HepG2 (cell line): ENCODE results near the gene ARMH1. TPM values are rescaled to one million over a fixed set of nuclear protein-coding genes. Genes with fewer than 3 reads are reported as not detected.

Source experiments
- GMEB1 ChIP-seq: sonication (generic); formaldehyde crosslinking; IDR thresholded peaks from 2 replicates; pipeline ENCODE4 v1.5.1; 2020; ENCODE audit warnings: missing genetic modification reagents, mild to moderate bottlenecking, borderline replicate concordance
- GTF3A ChIP-seq: sonication (generic); formaldehyde crosslinking; conservative IDR thresholded peaks from 2 replicates; pipeline ENCODE4 v1.4.0; 2020; ENCODE audit warnings: mild to moderate bottlenecking, missing genetic modification reagents
- HCFC1 ChIP-seq: fragments of 150-350 bp; IDR thresholded peaks from 2 replicates; pipeline ENCODE4 v1.6.1; 2014; ENCODE audit warnings: low read depth, low read length
- KDM2A ChIP-seq: sonication (generic); formaldehyde crosslinking; IDR thresholded peaks from 2 replicates; pipeline ENCODE4 v1.4.0; 2020; ENCODE audit warnings: low read depth, missing genetic modification reagents, borderline replicate concordance
- KIAA2018 ChIP-seq: sonication (generic); formaldehyde crosslinking; IDR thresholded peaks from 2 replicates; pipeline ENCODE4 v1.5.0; 2020; ENCODE audit warnings: mild to moderate bottlenecking, missing genetic modification reagents, borderline replicate concordance
- KLF12 ChIP-seq: sonication (generic); formaldehyde crosslinking; IDR thresholded peaks from 2 replicates; pipeline ENCODE4 v1.4.0; 2020; ENCODE audit warnings: missing genetic modification reagents, borderline replicate concordance
- NFKBIZ ChIP-seq: IDR thresholded peaks from 2 replicates; pipeline ENCODE4 v1.6.1; 2018; ENCODE audit warnings: missing genetic modification reagents, missing compliant biosample characterization
- NR1H2 ChIP-seq: sonication (generic); formaldehyde crosslinking; IDR thresholded peaks from 2 replicates; pipeline ENCODE4 v1.8.1; 2022; ENCODE audit warnings: low read depth, missing genetic modification reagents, borderline replicate concordance
- PATZ1 ChIP-seq: sonication (generic); formaldehyde crosslinking; IDR thresholded peaks from 2 replicates; pipeline ENCODE4 v1.4.0; 2020; ENCODE audit warnings: missing genetic modification reagents
- PCBP1 ChIP-seq: fragments of 200-400 bp; formaldehyde crosslinking; IDR thresholded peaks from 2 replicates; pipeline ENCODE4 v1.6.1; 2017; ENCODE audit warnings: mild to moderate bottlenecking, low read depth, low read length, borderline replicate concordance
- SYNCRIP ChIP-seq: fragments of 200-400 bp; formaldehyde crosslinking; IDR thresholded peaks from 2 replicates; pipeline ENCODE4 v1.6.1; 2018; ENCODE audit warnings: mild to moderate bottlenecking, low read depth, low read length; ENCODE audit not compliant: insufficient read depth
- TFDP1 ChIP-seq: IDR thresholded peaks from 2 replicates; pipeline ENCODE4 v1.6.1; 2016; ENCODE audit warnings: missing compliant biosample characterization, missing genetic modification reagents, borderline replicate concordance
- U2AF1 ChIP-seq: fragments of 200-400 bp; formaldehyde crosslinking; optimal IDR thresholded peaks from 2 replicates; pipeline ENCODE3; 2017; ENCODE audit warnings: mild to moderate bottlenecking, low read depth, low read length
- ZFAT ChIP-seq: sonication (generic); formaldehyde crosslinking; conservative IDR thresholded peaks from 2 replicates; pipeline ENCODE4 v1.8.1; 2023; ENCODE audit warnings: missing genetic modification reagents, inconsistent platforms
- polyA plus RNA-seq, 8 experiments: library from polyadenylated mRNA; depleted of rRNA in 3 of 8; stranded (reverse) in 7 of 8; unstranded in 1 of 8; fragments of >200 nt; fragmentation: Illumina TruSeq in 4 of 8; extraction: Trizol in 4 of 8; gene quantifications; 2 replicates each; pipeline versions ENCODE4 v1.2.1 to v1.2.3, GENCODE V29; 2011 to 2016; ENCODE audit warnings: low read depth in 4 of 8, missing spikeins in 1 of 8, mixed read lengths in 1 of 8; ENCODE audit not compliant: insufficient read depth in 1 of 8
- total RNA-seq, 5 experiments: library from RNA; depleted of rRNA; stranded (reverse); fragments of >200 nt; fragmentation: Illumina TruSeq; extraction: Trizol; gene quantifications; 2 replicates each; pipeline ENCODE4 v1.2.3, GENCODE V29; 2016; ENCODE audit warnings: low read depth in 1 of 5

The ARMH1 gene
- total and polyA plus RNA-seq, 2 of the 13 experiments (the other 11 are each of a cell fraction or from before 2014, with no cell fraction given) = 0.69 TPM; not detected in 1

DNA sequence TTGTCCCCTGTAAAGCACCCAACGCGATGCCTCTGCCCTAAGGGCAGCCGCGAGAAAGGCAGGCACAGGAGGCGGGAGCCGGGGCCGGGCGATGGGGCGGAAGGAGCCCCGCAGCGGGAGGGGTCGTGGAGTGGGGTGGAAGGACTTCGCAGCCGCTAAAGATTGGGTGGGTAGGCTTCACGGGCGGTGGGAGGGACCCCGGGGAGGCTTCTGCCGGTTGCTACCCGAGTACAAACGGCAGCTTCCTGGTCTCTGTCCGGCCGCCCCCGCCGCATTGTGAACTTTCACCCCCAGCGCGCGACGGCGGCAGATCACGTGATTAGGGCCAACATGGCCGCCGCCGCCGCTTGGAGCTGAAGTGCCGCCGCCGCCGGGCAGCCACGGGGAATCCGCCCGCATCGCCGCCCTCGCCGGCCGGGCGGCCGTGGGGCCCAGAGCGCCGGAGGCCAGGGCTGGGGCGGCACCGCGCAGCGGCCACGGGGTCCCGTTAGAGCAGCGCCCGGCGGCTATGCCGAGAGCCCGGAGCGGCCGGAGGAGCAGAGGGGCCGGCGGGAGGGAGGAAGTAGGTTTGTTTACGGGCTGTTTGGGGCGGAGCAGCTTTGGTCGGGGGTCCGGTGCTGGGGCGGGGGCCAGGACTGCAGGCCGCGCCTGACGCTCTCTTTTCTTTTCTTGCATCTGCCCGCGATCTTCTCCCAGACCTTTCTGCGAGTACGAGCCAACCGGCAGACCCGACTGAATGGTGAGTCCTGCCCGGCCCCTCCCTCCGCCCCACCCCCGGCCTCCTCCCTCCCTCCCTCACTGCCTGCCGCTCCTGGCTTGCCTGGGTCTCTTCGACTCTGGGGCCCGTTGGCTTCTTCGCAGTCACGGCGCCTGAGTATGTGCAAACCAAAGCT is 42.6 kb upstream of the ARMH1 start (continued):
- TF ChIP-seq KIAA2018 (no peak), HCFC1 (peak; percentile 26; the same call in 1 of the 2 replicates), NFKBIZ (no peak), PCBP1 (0 out of 2 replicates have a peak, but pooled peaks have one; percentile 34), ZFAT (CRISPR knock-in tag) (no peak), NR1H2 (CRISPR knock-in tag) (no peak), SYNCRIP (no peak), TFDP1 (CRISPR knock-in tag) (peak; percentile 54; the same call in 1 of the 2 replicates), U2AF1 (peak; percentile 60), GTF3A (CRISPR knock-in tag) (no peak), PATZ1 (CRISPR knock-in tag) (peak; percentile 81), GMEB1 (peak; percentile 90), KLF12 (CRISPR knock-in tag) (no peak), KDM2A (CRISPR knock-in tag) (peak; percentile 92)
